Urinary bladder (tissue), 4 donors: Measurements from ENCODE around the gene CA11. TPM values are rescaled to one million over a fixed set of nuclear protein-coding genes. Genes with fewer than 3 reads are reported as not detected.

Experiments used
- DNase-seq: peaks from one replicate; pipeline ENCODE4 v3.0.0-alpha.2; 2015; ENCODE audit errors: extremely low spot score
- H3K27ac ChIP-seq: one replicate; pipeline ENCODE4 v1.5.1; 2013; ENCODE audit warnings: low read depth, mild to moderate bottlenecking, moderate library complexity
- H3K36me3 ChIP-seq: one replicate; pipeline ENCODE4 v1.6.1; 2013; ENCODE audit warnings: mild to moderate bottlenecking, moderate library complexity; ENCODE audit not compliant: insufficient read depth
- H3K4me1 ChIP-seq: one replicate; pipeline ENCODE4 v1.6.1; 2013; ENCODE audit warnings: mild to moderate bottlenecking, moderate library complexity; ENCODE audit not compliant: insufficient read depth
- H3K4me3 ChIP-seq: one replicate; pipeline ENCODE4 v1.5.1; 2013; ENCODE audit warnings: low read depth, low read length
- WGBS: extraction: QIAGEN DNeasy Blood & Tissue Kit; methylation state at CpG from one replicate; pipeline ENCODE4 v1.1.7; 2013; 5-methylcytosine and 5-hydroxymethylcytosine counted together
- polyA plus RNA-seq: library from polyadenylated mRNA; stranded (reverse); fragments of 200-250 nt; gene quantifications from one replicate; pipeline ENCODE4 v1.2.3, GENCODE V29; 2013
- total RNA-seq: library from RNA; depleted of rRNA; stranded (reverse); fragments of >200 nt; gene quantifications from one replicate; pipeline ENCODE4 v1.2.3, GENCODE V29; 2014
- donor health status: healthy with polysubstance abuse.
- donor health status: healthy.

Gene CA11
- total and polyA plus RNA-seq, 2 donors, result 1.8 to 13.4 TPM

DNA sequence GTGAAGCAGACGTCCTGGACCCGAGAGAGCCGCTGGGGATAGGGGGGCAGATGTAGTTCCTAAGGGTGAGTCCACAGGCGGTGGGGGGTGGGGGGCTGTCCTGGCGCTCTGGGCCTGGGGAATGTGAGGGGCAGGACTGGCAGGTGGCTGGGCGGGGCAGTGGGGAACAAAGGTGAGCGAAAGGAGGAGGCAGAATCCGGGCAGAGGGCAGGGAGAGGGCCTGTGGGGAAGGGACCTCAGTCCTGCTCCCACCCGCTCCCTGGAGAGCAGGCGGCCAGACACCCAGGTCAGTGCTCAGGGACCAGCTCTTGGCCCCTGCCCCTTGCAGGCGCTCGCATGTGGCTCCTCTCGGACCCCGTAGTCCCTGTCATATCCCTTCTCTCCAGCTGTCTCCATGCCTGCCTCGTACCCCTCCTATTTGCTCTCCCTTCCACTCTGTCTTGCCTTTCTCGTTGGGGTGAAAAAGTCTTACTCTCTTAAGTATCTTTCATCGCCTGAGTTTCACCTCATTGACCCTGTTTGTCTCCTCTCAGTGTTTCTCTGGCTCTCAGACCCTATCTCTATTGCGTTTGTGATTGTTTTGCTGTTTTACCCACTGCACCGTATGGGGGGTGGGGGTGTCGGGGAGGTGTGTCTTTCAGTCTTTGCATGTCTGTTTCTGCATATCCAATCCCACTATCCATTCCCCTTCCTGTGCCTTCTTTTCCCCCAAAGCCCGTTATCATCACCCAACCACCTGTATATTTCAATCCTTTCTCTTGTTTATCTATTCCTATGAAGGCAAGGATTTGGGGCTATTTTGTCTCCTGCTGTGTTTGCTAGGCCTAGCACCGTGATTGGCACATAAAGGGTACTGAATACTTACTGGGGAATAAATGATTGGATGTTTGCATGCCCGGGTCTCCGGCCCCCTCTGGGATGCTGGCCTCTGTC lies 20.9 kb downstream of the CA11 start:
- H3K4me1 ChIP-seq, result no peaks in the 10 kb centered on the region
- no peak overlapping the region for H3K27ac ChIP-seq
- no peak for DNase-seq
- H3K36me3 ChIP-seq, result no peaks in the 10 kb centered on the region
- 53% methylated on average over 24 of the region's 24 CpGs for WGBS
- peak overlapping the region; percentile 38 for H3K4me3 ChIP-seq

DNA sequence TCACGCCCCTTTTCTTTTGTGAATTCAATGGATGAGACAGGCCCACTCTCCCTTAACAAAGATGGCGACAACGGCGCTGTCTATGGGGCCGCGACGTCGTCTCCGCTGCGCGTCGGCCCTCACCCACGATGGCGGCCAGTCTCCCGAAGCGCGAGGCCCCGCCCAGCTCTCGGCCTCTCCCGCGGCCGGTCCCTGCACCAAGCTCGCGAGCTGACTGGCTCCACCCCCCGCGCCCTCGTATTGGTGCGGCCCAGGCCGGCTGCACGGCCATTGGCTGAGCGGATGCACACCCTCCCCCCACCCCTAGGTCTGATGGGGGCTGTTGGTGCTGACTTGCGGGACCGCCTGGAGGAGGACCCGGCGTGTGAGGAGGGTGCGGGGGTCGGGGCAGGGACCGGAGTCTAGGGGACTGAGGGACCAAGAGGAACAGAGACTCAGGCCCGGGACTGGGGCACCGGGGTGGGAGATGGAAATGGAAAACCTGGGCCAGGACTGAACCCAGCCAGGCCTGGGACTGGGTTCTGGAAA lies 21.9 kb downstream of the CA11 start:
- peak overlapping the region; percentile 74 for H3K27ac ChIP-seq
- WGBS, result under 1% methylated on average over 40 of the region's 40 CpGs
- H3K4me1 ChIP-seq, result no peaks in the 10 kb centered on the region

DNA sequence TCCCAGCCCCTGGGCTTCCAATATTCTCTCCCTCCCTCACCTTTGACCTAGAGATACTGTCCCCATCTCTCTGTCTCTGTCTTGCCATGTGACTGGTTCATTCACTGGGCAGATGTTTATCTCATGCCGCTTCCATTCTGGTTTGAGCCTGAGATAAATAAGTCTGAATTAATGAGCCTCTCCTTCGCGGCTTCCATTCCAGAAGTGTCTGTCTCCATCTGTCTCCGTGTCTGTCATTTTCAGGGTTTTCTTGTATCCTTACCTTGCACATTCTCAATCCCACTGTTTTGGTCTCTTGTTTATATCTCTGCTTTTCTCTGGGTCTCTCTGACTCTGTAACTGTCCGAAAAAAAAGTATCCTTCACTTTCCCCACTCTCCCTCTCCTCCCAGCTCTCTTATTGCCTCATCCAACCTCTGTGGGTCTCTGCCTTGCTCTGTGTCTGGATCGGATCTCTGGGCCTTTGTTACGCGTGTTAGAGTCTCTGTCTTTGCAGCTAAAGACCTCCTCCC lies 22.4 kb downstream of the CA11 start:
- DNase-seq, result no peak
- 10% methylated on average over 8 of the region's 8 CpGs for WGBS
- peak overlapping the region; percentile 74 for H3K27ac ChIP-seq
- H3K4me3 ChIP-seq, result no peak overlapping the region
- H3K36me3 ChIP-seq, result no peaks in the 10 kb centered on the region
- no peaks in the 10 kb centered on the region for H3K4me1 ChIP-seq

More for the DNA sequence above, 21.9 kb downstream of the CA11 start:
- peak; percentile 89 for DNase-seq
- Histone ChIP-seq H3K4me3 (peak overlapping the region; percentile 38), H3K36me3 (no peaks in the 10 kb centered on the region)

DNA sequence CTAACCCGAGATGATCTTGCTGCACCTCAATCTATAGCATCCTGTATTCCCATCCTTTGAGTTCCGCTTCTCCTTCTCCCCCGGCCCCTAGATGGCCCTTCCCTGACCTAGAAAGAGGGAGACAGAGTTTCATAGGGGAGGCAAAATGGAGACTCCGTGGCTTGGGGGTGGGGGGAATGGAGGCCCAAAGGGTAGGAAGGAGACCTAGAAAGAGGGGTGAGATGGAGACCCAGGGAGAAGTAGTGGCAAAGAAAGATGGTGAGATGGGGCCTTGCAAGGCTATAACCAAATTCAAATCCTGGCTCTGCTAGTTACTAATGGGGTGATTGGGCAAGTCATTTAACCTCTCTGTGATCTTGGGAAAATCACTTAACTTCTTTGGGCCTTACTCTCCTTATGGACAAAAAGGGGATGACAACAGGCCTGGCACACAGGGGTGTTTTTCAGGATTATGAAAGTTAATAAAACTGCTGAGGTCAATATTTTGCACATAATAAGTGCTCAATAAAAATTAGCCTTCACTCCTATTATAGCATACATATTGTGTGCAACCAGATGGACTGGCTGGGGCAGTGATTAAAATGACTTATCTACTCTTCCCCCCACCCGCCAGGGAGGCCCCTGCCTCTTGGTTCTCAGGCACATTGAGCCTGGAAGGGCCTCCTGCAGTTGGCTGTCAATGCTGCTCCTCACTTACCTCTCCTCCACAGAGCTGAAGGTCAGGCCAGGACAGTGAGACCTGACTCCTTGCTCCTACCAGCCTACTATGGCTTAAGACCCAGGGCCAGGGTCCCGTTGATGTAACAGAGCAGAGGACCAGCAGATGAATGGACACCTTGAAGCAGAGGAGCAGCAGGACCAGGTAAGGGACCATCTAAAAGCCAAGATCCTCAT lies 26.0 kb downstream of the CA11 start:
- H3K36me3 ChIP-seq, result no peaks in the 10 kb centered on the region
- 27% methylated on average over 6 of the region's 6 CpGs for WGBS
- no peak for DNase-seq
- H3K27ac ChIP-seq, result peak overlapping the region; percentile 94
- H3K4me3 ChIP-seq, result peak overlapping the region; percentile 52
- H3K4me1 ChIP-seq, result no peaks in the 10 kb centered on the region

DNA sequence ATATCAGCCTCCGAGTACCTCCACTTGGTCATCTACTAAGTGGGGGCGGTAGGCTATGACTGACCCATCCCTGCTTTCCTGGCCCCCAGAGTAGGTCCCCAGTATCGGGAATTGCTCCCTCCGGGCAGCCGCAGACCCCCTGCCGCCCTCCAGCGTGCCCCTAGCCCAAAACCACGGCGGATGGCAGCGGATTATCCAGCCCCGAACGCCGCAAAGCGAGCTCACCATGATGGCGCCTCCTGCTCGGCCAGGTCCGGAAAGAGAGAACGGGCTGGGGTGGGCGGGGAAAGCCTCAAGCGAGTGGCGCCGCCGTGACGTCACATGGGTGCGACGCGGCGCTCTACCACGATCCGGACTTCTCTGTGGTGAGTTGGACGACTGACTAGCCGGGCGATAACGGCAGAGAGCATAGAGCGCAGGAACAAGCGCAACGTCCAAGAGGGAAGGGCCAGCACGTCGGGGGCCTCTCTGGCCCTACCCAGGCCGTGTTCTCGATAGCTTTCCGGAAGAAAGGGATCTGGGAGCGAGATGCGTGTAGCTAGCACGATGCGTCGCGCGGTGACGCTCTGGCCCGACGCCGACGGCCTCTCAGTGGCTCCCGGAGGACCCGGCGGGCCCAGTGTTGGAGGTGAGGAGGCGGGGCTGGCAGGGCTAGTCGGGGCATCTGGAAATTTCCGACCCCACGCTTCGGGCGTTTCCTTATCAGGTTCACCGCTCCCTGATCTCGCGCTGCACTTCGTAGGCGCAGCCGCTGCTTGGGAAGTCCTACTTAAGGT lies 26.9 kb downstream of the CA11 start, which contains the start of the genes RPL18 and SPHK2:
Gene RPL18, minus strand, starts transcription at position 263 of the 776 bp plus-strand sequence. Its CDS starts 35 bp downstream, at position 228.
Gene SPHK2, plus strand, starts transcription at position 591 of the 776 bp plus-strand sequence. CDS start 1,009 bp downstream, outside the sequence.
- H3K4me1 ChIP-seq, result no peaks in the 10 kb centered on the region
- DNase-seq, result peak; percentile 98
- peak within 1 kb of the TSS; percentile 63 for H3K4me3 ChIP-seq
- WGBS, result under 1% methylated on average over 69 of the region's 69 CpGs
- H3K36me3 ChIP-seq, result no peaks in the 10 kb centered on the region
- H3K27ac ChIP-seq, result peak within 1 kb of the TSS; percentile 94

DNA sequence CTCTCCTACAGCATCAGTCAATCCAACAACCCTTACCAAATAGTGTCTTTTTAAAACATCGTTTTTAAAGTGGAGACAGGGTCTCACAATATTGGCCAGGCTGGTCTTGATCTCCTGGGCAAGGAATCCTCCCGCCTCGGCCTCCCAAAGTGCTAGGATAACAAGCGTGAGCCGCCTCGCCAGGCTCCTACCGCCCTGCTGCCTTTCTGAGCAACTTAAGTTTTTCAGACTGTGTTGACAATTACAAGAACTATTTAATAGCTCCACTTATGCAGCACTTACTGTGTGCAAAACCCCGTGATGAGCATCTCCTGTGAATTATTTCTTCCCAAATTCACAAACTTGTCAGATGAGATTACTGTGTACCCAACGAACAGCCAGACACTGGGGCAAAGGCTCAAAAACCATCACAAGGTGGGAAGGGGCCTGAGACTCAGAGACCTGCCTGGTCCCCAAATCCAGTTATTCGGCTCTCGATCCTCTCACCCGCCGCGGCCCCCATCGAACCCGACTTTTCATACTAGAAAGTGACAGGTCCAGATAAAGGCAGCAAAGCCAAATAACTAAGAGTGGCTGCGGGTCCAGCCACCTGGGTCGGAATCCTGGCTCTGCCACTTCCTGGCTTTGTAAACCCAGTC lies 27.6 kb downstream of the CA11 start:
- H3K4me1 ChIP-seq, result no peaks in the 10 kb centered on the region
- 2% methylated on average over 18 of the region's 18 CpGs for WGBS
- DNase-seq, result no peak
- H3K36me3 ChIP-seq, result no peaks in the 10 kb centered on the region
- H3K4me3 ChIP-seq, result peak overlapping the region; percentile 63
- H3K27ac ChIP-seq, result no peak overlapping the region

DNA sequence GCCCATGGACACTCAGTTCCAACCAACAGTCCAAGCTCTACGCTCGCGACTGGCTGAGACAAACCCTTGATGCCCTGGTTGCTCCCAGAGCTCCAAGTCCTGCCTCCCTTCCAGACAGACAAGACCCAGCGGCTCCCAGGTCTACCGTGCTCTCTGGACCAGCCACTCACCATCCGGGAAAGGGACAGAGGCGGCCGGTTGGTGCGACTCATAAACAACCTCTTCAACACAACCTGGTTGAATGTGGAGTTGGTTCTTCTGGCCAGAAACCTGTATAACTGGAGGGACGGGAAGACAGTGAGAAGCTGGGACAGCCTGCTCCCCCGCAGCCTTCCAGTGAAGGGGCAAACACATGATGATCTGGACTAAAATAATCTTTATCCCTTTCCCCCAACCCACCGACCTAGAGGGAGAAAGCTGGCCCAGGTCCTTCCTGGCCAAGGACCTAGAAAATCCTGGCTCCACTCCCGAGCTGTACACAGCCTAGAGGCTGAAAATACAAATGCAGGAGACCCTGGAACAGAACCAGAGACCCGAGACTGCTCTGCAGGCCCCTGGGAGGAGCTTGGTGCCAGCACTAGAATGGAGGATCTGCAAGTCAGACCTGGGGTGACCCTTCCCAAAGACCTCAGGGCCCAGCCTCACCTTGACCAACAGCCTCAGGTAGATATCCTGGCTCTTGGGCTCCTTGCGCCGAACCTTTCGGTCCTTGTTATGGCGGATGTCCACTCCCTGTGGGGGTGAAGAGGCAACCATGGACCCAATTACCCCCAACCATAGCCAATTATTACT lies 28.6 kb downstream of the CA11 start:
- WGBS, result 57% methylated on average over 18 of the region's 18 CpGs
- H3K4me1 ChIP-seq, result no peaks in the 10 kb centered on the region
- no peaks in the 10 kb centered on the region for H3K36me3 ChIP-seq
- H3K27ac ChIP-seq, result no peak overlapping the region
- no peak for DNase-seq
- H3K4me3 ChIP-seq, result no peak overlapping the region

DNA sequence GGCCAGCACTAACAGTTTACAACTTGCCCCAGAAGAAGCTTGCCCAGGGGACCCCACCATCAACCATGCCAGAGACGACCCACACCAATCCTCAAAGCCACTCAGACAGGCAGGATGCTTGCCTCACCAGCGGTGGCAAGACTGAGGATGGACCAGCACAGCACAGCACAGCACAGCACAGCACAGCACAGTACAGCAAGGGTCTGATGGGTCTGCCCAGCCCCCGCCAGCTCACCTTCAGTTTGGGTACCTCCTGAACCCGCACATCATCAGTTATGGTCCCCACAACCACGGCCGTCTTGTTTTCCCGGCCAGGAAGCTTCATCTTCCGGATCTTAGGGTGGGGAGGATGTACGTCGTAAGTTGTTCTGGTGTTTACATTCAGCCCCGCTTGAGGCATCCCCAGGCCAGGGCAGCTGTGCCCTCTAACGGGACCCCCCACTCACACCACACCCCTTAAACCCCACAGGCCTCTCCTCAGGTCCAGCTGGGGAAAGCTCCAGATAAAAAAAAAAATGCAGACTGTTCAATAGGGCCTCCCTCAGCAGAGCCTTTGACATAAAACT lies 29.4 kb downstream of the CA11 start:
- Histone ChIP-seq H3K27ac (no peak overlapping the region), H3K4me3 (no peak overlapping the region), H3K36me3 (no peaks in the 10 kb centered on the region), H3K4me1 (no peaks in the 10 kb centered on the region)
- no peak for DNase-seq
- WGBS, result 63% methylated on average over 12 of the region's 12 CpGs

DNA sequence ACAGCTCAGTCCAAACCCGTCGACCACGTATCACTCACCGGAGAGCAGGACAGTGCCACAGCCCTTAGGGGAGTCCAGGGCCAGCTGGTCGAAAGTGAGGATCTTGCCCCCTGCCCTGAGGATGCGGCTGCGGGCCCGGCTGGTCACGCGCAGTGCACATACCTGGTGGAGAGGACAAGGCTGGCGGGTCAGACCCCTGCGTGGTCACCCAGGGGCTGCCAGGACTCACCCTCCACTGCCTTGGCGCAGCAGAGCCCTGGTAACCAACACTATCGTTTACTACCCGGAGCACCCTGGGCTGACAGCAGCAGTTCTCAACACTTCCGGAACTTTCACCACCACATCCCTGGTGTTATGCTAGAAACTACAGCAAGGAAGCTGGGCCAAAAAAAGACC lies 29.9 kb downstream of the CA11 start:
- no peak for DNase-seq
- Histone ChIP-seq H3K4me1 (no peaks in the 10 kb centered on the region), H3K36me3 (no peaks in the 10 kb centered on the region)

DNA sequence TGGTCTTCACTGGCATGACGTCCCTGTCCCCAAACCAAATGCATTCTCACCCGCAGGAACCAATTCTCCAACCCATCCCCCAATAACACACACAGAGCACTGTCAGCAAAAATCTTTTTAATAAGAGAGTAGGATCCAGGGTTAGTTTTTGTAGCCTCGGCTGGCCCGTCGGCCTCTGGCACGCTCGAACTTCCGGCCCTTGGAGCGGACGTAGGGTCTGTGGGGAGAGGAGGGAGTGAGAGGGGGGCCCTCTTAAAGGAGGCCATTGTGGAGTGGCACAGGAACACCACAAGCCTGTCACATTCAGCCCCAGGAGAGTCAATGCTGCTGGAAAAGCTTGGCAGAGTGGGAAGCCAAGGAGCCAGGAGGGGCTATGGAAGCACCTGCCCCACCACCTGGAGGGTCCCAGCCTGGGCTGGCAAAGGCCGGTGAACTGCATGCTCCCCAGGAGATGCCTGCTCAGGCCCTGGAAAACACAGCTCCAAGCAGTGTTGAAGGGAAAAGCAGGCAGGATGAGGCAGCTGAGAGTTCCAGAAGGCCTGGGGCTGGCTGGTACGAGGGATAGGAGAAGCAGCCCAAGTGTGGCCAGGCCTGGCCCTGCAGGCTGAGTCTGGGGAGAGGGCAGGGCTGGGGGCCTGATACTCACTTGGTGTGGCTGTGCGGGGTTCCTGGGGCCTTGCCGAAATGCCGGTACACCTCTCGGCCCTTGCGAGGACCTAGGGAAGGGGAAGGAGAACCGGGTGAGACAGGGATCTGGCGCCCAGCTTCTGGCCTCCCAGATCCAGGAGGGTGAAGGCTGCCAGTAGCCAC lies 30.6 kb downstream of the CA11 start:
- 69% methylated on average over 19 of the region's 19 CpGs for WGBS
- H3K27ac ChIP-seq, result no peak overlapping the region
- H3K4me1 ChIP-seq, result no peaks in the 10 kb centered on the region
- DNase-seq, result no peak
- H3K36me3 ChIP-seq, result no peaks in the 10 kb centered on the region
- H3K4me3 ChIP-seq, result no peak overlapping the region

More for the DNA sequence above, 29.9 kb downstream of the CA11 start:
- no peak overlapping the region for H3K4me3 ChIP-seq
- WGBS, result 84% methylated on average over 16 of the region's 16 CpGs
- H3K27ac ChIP-seq, result no peak overlapping the region
